Measurements from ENCODE around the gene CALD1.

CALD1 gene

GRCh38 chr7:134870156-134870555 lies 90.7 kb downstream of the CALD1 start:
- DNase-seq = no peak

DNA sequence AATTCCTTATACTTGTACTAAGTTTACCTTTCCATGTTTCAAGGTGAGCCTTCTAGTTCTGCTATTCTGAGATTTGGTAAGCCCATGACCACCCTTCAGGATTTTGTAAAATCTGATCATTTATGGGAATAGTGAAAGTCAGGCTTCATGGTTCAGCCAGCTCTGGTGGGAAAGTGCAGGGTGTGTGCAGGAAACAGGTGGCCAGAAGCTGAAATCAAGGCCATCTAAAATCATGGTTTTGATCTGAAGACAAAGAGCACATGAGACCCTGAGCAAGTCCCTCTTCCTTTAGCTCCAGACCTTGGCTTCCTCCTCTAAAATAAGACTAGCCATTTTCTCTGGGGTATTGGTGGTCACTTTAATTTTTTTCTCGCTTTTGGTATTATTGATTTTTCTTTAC lies 91.3 kb downstream of the CALD1 start:
- no peak for DNase-seq

- DNase-seq = no peak
Measured at GRCh38 chr7:134873253-134873652, 93.8 kb downstream of the CALD1 start.

- no peak for DNase-seq
Measured at GRCh38 chr7:134874407-134874806, 95.0 kb downstream of the CALD1 start.

DNA sequence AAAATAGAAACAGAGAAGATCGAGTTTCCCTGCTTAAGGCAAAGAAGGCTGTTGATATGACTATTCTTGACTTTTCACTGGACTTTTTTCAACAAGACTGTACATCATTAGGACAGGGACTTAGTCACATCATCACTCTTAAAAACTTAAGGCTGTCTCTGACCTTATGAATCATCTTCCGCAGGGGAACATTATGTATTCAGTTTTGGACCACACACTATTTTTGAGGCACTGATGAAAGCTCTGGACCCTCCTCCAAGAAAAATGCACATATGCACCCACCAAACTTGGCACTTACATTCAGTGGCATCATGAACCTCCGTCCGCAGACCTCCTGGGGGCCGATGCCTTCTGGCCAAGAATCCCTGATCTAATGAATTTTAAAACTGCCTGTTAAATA lies 96.4 kb downstream of the CALD1 start:
- DNase-seq = no peak

DNA sequence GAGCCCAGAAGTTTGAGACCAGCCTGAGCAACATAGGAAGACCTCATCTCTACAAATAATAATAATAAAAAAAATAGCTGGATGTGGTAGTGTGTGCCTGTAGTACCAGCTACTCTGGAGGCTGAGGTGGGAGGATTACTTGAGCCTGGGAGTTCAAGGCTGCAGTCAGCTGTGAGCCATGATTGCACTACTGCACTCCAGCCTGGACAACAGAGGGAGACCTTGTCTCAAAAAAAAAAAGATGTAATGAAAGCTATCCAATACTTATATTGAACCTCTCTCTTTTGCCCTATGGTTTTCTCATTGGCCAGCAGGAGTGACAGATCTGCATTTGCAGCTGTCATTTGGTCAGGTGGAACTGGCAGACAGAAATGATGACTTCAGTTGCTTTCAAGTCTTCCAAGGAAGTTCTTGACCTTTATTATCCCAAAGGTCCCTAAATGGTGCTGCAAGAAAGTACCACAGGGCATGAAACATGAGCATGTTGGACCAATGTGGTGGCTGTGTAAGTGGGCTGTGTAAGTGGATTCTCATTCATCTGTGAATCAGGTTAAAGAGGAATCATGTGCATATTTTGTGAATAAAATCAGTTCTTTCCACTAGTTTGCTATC lies 99.4 kb downstream of the CALD1 start:
- DNase-seq = no peak

DNA sequence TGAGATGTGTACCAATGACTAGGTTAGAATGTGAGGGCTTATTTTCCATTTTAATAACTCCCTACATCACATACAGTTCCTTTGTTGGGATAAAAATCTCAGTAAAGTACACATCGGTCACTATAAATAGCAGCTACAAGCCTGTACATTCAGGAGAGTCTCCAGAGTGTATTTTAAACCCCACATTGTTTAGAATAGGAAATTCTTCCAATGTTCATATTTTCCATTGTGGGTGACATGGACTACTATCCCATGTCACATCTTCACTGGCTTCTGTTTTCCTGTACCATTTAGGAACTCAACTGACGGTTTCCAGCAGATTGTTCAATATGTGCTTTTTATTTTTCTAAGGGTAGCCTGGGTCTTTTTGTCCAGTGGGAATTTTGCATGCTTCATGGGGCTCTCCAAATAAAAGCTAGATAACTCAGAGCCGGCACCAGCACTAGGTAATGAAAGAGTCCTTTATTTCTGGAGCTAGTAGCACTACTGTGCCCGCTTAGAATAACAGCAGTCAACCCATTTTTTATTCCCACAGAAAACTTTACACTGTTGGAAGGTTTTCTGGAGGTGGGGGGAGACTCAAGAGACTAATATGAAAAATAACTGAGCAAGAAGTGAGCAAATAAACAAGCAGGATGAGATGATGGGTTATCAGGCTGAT lies 100.5 kb downstream of the CALD1 start:
- no peak for DNase-seq

DNA sequence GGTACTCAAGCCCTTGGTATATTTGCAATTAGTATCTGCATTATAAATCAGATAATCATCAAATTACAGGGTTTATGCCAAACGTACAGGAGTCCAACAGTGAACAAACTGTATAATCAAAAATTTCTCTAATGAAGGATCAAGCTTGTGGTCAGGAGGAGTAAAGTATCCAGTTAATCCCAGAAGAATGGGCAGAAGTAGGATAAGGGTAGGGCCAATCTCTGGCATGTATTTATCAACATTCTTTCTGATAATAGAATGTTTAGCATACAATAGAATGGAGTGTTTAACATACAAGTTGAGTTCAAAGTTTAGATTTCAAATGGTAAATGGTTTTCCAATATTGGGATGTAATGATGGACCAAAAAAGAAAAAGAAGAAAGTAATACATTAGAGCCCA lies 103.0 kb downstream of the CALD1 start:
- no peak for DNase-seq

- no peak for DNase-seq
Measured at GRCh38 chr7:134885967-134886352, 106.5 kb downstream of the CALD1 start.

GRCh38 chr7:134886353-134887057 lies 107.1 kb downstream of the CALD1 start:
- no peak for DNase-seq

DNA sequence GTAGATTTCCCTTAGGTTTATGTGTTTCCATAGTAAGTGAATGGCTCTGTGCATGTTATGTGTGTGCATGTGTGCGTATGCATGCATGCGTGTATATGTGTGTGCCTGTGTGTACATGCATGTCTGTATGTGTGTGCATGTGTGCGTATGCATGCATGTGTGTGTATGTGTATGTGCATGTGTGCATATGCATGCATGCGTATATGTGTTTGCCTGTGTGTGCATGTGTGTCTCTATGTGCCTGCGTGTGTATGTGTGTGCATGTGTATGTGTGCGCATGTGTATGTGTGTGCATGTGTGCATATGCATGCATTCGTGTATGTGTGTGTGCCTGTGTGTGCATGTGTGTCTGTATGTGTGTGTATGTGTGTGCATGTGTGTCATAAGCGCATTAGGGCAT lies 108.1 kb downstream of the CALD1 start:
- DNase-seq = no peak

DNA sequence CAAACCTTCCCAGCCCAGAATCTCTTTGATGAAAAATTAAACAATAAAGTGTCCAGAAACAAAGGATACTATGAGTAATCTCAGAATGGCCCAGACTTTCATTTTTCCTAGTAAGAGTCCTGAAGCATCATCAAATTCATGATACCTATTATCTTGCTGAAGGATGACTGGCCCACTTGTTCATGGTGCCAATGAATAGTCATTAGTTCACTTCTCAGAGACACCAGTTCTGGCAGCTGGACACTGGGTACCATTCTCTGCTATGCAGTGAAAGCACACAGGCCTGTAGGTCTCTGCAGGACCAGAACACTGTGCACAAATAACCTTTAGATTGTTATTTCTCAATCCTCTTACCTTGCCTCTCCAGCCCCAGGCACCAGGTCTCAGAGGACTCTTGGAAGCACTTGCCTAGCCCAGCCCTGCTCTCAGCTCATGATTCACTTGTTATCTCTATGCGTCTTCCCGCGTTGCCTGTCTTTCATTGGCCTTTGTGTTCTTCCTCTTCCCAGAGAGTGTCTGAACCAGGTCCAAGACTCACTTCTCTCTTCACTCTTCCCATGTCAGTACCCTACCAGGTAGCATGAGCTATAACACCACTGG lies 108.8 kb downstream of the CALD1 start:
- DNase-seq = no peak

DNA sequence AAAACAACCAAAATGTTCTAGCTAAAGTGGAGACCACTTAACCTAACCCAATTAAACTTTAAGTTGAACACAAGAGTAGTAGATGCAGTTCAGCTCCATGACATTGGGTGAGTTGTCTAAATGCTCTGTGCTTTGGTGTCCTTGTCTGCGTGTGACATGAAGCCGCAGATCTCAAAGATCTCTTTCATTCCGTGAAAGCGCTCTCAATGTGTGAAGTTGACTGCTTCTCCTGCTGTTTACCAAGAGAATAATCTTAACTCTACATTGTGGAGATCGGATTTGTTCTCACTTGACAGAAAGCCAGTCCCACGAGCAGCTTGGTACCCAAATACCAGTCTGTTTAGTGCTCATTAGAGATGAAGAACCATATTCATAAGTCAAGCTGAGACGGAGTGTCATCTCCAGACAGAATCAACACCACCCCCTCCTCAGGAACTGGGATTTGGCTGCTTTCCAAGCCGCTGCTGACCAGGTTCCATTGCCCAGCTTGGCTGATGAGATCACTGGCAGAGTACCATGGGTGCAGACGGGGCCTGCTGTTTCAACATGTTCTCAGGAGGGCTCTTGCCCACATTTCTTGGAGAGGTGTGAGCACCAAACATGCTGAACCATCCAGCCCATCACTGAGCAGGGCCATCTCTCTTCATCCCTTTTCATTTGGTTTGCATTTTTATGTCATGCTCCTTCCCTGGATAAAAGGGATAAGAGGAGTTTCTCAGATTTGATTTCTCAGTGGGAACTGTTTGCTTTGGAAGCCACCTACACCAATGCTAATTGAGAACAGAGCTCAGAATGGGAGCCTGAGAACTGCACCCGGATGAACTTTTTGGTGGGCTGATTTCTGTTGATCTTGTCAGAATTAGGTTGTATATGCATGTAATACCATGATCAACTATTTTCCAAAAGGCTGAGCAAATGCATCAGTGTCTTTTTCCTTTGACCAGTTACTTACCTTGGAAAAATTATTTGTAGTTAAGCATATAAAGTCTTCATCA lies 111.1 kb downstream of the CALD1 start:
- DNase-seq = no peak

DNA sequence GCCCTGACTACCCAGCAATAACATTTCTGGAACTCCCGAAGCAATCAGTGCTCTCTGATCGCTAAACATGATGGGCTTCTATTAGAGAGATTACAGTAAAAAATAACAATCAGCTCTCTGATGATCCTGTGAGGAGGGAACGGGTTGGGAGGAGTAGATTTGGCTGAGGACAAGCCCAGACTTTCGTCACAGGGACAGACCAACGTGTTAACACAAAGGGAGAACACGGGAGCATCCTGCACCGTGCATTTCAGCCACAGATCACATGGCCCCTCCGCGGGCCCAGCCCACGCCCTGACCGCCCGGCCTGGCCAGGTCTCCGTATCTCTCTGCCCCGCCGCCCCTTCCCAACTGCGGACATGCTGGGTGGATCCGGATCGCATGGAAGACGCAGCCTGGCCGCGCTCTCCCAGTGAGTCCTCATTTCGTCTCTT lies 111.8 kb downstream of the CALD1 start:
- no peak for DNase-seq

- DNase-seq = no peak
Measured at GRCh38 chr7:134891696-134892678, 112.6 kb downstream of the CALD1 start.

DNA sequence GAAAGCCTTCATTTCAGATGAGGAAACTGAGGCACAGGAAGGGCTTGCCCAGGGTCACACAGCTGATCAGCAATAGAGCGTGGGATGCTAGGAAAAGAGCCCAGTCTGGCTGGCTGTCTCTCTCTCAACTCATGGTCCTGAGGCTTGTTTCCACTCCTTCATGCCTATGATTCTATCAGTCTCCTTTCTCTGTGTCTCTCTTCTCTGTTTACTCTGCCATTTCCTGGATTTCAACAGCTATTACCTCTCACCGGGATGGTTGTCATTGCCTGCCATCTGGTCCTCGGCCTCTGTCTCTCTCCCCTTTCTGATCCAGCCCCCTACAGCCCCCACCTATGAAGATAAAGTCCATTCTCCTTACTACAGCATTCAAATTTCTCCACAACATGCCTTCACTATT lies 113.5 kb downstream of the CALD1 start:
- no peak for DNase-seq

GRCh38 chr7:134893920-134894319 lies 114.5 kb downstream of the CALD1 start:
- no peak for DNase-seq

DNA sequence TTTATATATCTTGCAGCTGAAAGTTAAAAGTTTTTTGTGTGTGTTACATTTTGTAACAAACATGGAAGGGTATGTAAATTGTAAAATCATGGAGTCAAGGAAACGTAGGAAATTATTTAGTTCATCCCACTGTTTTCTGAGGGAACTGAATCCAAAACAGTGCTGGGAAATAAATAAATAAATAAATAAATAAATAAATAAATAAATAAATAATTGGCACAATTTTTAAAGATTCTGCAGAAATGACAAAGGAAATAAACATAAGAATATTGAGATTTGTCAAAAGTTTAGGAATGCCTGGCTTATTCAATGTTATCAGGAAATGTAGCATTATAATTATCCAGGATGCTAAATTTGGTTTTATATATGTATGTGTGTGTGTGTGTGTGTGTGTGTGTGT lies 115.5 kb downstream of the CALD1 start:
- no peak for DNase-seq

- no peak for DNase-seq
Measured at GRCh38 chr7:134896073-134896472, 116.6 kb downstream of the CALD1 start.

- no peak for DNase-seq
Measured at GRCh38 chr7:134897936-134898335, 118.5 kb downstream of the CALD1 start.

DNA sequence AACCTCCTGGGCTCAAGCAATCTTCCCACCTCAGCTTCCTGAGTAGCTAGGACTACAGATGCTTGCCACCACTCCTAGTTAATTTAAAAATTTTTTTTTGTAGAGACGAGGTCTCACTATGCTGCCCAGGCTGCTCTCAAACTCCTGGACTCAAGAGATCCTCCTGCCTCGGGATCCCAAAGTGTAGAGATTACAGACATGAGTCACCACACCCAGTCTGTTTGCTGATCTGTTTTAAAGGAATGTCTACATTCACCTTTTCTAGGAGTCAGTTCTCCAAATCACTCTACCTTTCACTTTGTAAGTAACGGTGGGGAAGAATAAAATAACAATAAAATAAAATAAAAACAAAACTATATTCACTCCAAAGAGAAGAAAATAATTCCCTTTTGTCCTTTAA lies 120.3 kb downstream of the CALD1 start:
- no peak for DNase-seq
